ENCODE data around the gene ANKRD34A. TPM values are rescaled to one million over a fixed set of nuclear protein-coding genes. Genes with fewer than 3 reads are reported as not detected.

ANKRD34A gene
- total RNA-seq, 1 experiment from 2014 or later = 2.8 TPM

DNA sequence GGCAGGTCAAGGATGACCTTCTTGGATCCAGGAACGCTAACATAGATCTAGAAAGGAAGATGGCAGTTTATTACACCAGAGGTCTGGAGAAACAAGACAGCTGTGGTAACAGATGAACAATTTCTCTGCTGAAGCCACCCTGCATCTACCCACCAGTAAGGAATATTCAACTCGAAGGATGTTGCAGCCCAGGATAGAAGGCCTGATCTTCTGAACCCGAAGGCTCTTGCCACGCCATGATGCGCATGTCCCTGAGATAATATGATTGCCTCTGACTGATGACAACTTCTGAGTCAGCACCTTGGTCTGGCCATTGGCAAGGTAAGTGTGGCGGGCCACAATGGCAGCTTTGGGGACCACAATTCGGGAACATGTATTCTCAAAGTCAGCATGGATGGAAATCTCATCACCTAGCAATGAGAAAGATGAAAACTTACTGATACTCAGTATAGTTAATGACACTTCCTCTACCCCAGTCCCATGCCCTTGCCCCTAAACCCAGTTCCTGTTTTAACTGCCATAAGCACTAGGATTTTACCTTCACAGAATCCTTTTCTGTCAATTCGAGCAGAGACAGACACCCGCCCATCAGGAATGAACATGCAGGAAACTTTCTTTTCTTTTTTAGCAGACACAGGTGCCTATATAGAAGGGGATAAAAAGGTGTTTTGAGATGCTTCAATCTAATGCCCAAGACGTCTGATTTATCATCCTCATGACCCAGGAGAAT lies 30.2 kb upstream of the ANKRD34A start:
- no peaks in the 10 kb centered on the region for H3K27me3 ChIP-seq (ENCODE audit: low read length)
- peak overlapping the region; percentile 98 for H3K4me2 ChIP-seq (ENCODE audit: low read length)
- ChIA-PET CTCF (no interaction called here), POLR2A (ENCODE audit: unreplicated experiment) (no interaction called here)
- no TSS peak for BruUV-seq (replicated peaks)
- H3K4me1 ChIP-seq (ENCODE audit: insufficient read depth, low read length) = peaks cover 38% of the 10 kb centered on the region
- H3K36me3 ChIP-seq (ENCODE audit: low read depth, low read length) = peaks cover 34% of the 10 kb centered on the region
- intact Hi-C loops (cut with micrococcal nuclease) = no loop called here
- H3K27ac ChIP-seq (ENCODE audit: low read length) = no peak overlapping the region
- no peaks in the 10 kb centered on the region for H3K9me3 ChIP-seq (ENCODE audit: low read length)
- H3K9me2 ChIP-seq (replicated peaks; ENCODE audit: low read length) = no peaks in the 10 kb centered on the region
- H3K79me2 ChIP-seq (ENCODE audit: low read length) = peaks cover 44% of the 10 kb centered on the region
- H2AFZ ChIP-seq (ENCODE audit: low read length) = no peak overlapping the region
- peak overlapping the region; percentile 99 for H3K4me3 ChIP-seq (ENCODE audit: low read length)
- H3K9ac ChIP-seq (ENCODE audit: low read length) = peak overlapping the region; percentile 94
- peaks cover 9% of the 10 kb centered on the region for H3F3A ChIP-seq (ENCODE audit: low read length, unreplicated experiment)
- DNase-seq = no peak
- TF ChIP-seq, protein P1, sequence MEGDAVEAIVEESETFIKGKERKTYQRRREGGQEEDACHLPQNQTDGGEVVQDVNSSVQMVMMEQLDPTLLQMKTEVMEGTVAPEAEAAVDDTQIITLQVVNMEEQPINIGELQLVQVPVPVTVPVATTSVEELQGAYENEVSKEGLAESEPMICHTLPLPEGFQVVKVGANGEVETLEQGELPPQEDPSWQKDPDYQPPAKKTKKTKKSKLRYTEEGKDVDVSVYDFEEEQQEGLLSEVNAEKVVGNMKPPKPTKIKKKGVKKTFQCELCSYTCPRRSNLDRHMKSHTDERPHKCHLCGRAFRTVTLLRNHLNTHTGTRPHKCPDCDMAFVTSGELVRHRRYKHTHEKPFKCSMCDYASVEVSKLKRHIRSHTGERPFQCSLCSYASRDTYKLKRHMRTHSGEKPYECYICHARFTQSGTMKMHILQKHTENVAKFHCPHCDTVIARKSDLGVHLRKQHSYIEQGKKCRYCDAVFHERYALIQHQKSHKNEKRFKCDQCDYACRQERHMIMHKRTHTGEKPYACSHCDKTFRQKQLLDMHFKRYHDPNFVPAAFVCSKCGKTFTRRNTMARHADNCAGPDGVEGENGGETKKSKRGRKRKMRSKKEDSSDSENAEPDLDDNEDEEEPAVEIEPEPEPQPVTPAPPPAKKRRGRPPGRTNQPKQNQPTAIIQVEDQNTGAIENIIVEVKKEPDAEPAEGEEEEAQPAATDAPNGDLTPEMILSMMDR (conservative IDR thresholded peaks at IDR 0.05; ENCODE audit: low read depth, low read length) = no peak
- TF ChIP-seq EZH2 (IDR thresholded peaks at IDR 0.05; ENCODE audit: low read length, unreplicated experiment) (no peak), EZH2phosphoT487 (IDR thresholded peaks at IDR 0.05; ENCODE audit: borderline replicate concordance, low read length) (no peak)
- peaks cover 34% of the 10 kb centered on the region for H4K20me1 ChIP-seq (ENCODE audit: low read length)
- no peak for ATAC-seq

DNA sequence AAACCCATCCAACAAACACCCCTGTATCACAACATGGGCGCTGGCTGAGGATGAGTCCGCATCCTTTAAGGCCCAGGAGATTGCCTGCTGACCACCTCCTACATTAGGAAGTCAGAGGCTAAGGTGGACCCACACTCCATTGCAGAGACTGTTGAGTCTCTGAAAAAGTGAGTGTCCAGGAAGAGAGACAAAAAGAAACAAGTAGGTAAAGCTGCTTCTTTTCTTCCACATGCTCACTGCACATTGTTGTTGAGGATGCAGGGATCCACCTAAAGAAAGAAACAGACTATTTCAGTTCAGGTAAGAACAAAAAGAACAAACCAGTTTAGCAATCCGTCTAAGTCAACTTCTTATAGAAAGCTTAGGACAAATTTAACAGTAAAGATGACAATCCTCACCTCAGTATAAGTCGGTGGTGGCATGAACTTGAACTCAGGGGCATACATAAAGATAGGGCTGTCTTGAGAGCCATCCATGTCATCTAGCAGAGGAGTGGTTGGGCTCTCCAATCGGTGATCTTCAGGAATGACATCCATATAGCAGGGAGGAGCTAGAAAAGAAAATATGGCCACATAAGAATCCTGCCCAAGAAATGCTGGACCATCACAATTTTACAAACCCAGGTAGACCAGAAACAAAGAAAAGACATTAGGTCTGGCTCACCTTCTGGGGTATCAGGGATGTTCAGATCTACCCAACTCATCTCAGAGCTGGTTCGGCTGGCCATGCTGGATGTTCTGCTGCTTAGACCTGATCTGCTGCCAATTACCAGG lies 29.4 kb upstream of the ANKRD34A start:
- BruUV-seq (replicated peaks) = no TSS peak
- peaks cover 34% of the 10 kb centered on the region for H3K36me3 ChIP-seq (ENCODE audit: low read depth, low read length)
- ChIA-PET CTCF (no interaction called here), POLR2A (ENCODE audit: unreplicated experiment) (no interaction called here)
- no peak for TF ChIP-seq EZH2phosphoT487 (IDR thresholded peaks at IDR 0.05; ENCODE audit: borderline replicate concordance, low read length)
- TF ChIP-seq EZH2 (IDR thresholded peaks at IDR 0.05; ENCODE audit: low read length, unreplicated experiment) = no peak
- TF ChIP-seq, protein P1 (conservative IDR thresholded peaks at IDR 0.05; ENCODE audit: low read depth, low read length) = no peak
- H4K20me1 ChIP-seq (ENCODE audit: low read length) = peaks cover 34% of the 10 kb centered on the region
- intact Hi-C loops (cut with micrococcal nuclease) = no loop called here
- no peaks in the 10 kb centered on the region for H3K27me3 ChIP-seq (ENCODE audit: low read length)
- peak overlapping the region; percentile 99 for H3K4me3 ChIP-seq (ENCODE audit: low read length)
- DNase-seq (no peak), ATAC-seq (no peak)
- no peak overlapping the region for H3K27ac ChIP-seq (ENCODE audit: low read length)
- H3K4me1 ChIP-seq (ENCODE audit: insufficient read depth, low read length) = peaks cover 34% of the 10 kb centered on the region
- H3F3A ChIP-seq (ENCODE audit: low read length, unreplicated experiment) = peaks cover 9% of the 10 kb centered on the region
- peak overlapping the region; percentile 98 for H3K4me2 ChIP-seq (ENCODE audit: low read length)
- H2AFZ ChIP-seq (ENCODE audit: low read length) = no peak overlapping the region
- no peaks in the 10 kb centered on the region for H3K9me2 ChIP-seq (replicated peaks; ENCODE audit: low read length)
- H3K79me2 ChIP-seq (ENCODE audit: low read length) = peaks cover 44% of the 10 kb centered on the region
- H3K9me3 ChIP-seq (ENCODE audit: low read length) = no peaks in the 10 kb centered on the region
- no peak overlapping the region for H3K9ac ChIP-seq (ENCODE audit: low read length)
